Stimulated activated CD4-positive, alpha-beta T cell treated with anti-CD3 and anti-CD28 coated beads, Interleukin-15, amount 100 ng/mL, for 24 hours (primary cell): ENCODE measurements around the gene ZFP64.
"Not testable (repeated sequence)": the region's sequence is repeated elsewhere in the genome, so short reads cannot be mapped to it uniquely, and the experiment has no call there.

Experiments
- DNase-seq: peaks from one replicate; pipeline ENCODE4 v3.0.0-alpha.2; 2020

The ZFP64 gene

DNA sequence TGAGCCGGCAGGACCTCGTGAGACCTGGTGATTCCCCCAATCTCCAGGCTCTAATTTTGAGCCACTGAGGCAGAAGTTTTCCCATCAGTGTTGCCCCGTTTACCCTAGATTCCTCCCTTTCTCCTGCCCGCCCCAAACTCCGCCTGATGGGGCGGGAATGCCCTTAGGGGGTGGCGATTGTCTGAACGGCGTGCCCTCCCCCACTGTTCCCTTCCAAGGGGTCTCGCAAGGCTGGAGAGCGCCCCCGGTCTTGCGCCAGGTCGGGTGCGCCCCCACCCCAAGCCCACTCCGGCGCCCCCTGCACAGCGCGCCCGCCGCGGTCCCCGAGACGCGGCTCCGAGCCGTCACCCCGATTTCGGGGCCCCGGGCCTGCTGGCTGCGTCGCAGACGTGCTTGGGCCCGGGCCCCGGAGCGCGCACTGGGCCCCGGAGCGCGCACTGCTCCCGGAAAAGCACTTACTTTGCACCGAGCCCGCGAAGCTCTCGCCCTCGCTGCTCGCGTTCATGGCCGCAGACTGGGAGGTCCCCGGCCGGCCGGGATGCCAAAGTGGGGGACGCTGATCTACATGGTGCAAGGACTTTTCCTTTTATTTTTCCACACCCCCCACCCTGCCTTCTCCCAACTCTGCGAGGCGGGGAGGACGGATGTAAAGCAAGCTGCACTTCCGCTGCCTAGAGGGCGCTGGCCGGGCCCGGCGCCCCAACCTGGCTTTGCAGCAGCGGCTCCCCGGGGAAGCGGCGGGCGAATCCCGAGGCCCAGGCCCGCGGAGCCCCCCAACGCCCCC lies at the start of gene ZFP64:
ZFP64 (minus strand) TSS at position 648 of the 784 bp plus-strand sequence; CDS start at position 505, 143 bp downstream.
- peak; percentile 78 for DNase-seq

DNA sequence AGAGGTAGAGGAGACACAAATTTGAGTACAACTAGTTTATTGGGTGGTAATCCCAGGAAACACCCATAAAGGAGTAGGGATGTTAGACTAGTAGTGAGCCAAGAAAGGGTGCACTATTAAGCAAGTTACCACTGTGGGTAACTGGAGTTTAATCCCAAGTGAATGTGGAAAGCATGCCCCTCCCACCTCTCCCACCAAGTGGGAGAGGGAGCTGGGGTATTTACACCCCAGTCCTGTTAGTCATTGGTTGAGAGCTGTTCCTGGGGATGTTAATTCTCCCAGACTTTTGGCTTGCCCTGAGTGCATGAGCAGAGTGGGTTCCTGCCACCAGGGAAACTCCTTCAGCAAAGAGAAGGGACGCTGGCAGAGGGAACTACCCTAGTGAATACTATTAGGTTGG lies 49.2 kb upstream of the ZFP64 start:
- DNase-seq = no peak

DNA sequence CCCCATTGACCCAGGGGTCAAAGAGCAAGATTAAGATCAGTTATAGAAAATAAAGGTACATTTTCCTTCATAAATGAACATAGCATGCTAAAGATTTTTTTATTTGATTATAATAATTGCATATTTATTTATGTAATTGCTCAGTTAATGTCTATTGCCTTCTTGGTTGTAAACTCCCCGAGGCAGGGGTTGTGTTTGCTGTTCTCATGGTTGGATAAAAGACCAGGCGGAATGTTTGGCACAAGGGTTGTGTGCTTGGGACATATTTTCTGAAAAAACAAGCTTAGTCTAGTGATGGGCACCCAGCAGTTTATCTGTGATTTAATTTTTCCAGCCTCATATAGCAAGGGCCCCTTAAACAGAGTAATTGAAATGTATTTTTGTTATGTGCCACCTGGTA lies 47.5 kb upstream of the ZFP64 start:
- no peak for DNase-seq

DNA sequence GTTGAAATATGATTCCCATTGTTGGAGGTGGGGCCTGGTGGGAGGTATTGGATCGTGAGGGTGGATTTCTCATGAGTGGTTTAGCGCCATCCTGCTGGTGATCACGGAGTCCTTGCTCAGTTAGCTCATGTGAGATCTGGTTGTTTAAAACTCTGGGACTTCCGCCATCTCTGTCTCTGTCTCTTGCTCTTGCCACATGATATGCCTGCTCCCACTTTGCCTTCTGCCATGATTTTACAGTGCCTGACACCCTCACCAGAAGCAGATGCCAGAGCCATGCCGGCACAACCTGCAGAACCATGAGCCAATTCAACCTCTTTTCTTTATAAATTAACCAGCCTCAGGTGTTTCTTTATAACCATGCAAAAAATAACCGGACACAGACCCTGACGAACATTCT lies 44.7 kb upstream of the ZFP64 start:
- no peak for DNase-seq

DNA sequence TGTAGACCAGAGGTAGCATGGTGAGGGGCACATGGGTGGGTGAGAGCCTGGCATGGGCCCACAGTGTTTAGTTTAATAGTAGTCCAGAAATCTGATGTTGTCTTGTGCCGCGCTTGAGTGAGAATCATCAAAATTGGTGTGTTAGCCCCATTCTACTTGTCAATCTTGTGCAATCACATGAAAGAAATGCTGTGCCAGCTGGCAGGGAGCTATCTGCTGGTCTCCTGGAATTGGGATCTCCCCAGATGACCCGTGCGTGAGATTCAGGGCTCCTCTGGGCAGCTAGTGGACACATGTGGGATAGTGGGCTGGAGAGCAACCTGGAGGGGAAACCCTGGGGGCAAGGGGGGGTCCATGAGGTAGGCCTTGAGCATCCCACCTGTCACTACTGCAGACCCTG lies 43.5 kb upstream of the ZFP64 start:
- DNase-seq = no peak

DNA sequence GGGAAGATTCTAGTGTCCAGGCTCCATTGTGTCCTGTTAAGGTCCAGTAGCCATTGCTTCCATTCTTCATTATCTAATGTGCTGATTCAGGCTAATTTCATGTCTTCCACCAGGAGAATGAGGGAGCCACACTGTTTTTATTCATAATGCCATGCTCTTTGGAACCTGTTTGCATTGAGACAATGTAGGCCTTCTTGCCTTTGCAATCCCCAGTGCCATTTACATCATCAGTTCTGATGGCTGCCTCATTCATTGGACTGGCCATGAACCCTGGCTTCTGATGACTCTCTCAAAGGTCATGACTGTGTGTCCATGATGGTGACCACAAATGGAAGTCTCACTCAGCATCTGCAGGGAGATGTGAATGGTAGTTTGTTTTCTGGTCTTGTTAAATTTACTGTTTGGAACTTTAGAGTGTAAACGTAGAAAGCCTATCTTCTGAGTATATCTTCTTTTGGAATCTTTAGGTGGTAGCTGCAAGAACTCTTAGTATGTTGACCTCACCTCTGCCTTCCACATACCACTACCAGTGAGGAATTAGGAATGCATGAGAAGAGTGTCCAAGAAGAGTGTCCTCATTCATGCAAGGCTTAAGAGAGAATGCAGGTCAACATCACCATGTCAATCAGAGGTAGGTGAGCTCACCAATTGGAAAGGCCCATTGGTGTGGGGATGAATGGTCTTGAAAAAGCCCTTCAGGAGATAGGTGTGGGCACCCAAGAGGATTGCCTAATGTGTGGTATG lies 42.9 kb upstream of the ZFP64 start:
- DNase-seq = no peak

GRCh38 chr20:52231230-52231746 lies 39.7 kb upstream of the ZFP64 start:
- DNase-seq = no peak

GRCh38 chr20:52230409-52230808 lies 38.8 kb upstream of the ZFP64 start:
- DNase-seq = no peak

DNA sequence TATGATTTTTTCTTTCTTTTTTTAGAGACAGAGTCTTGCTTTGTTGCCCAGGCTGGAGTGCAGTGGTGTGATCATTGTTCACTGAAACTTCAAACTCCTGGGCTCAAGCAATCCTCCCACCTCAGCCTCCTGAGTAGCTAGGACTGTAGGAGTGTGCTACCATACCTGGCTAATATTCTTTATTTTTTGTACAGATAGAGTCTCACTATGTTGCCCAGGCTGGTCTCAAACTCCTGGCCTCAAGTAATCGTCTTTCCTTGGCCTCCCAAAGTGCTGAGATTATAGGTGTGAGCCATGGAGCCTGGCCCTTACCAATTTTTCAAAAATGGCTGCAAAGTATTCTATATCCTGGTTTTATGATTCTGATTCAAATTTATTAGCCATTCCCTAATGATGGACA lies 37.8 kb upstream of the ZFP64 start:
- DNase-seq = not testable (repeated sequence)

DNA sequence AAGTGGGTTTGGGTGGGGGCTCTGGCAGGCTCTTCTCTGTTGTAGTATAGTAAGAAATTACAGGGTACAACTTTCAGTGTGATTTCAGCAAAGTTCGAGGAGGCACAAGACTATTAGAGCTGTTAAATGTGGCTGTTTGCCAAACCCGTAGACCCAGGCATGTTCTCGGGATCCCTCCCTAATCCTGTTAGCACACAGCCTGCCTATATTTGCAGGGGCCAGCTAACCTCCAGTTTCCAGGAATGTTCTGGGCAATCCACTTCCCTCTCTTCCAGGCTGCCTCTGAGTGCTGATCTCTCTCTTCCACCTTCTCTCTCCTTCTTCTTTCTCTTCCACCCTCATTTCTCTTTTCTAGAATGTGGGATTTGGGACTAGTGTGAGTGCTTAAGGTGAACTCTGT lies 34.8 kb upstream of the ZFP64 start:
- DNase-seq = no peak

DNA sequence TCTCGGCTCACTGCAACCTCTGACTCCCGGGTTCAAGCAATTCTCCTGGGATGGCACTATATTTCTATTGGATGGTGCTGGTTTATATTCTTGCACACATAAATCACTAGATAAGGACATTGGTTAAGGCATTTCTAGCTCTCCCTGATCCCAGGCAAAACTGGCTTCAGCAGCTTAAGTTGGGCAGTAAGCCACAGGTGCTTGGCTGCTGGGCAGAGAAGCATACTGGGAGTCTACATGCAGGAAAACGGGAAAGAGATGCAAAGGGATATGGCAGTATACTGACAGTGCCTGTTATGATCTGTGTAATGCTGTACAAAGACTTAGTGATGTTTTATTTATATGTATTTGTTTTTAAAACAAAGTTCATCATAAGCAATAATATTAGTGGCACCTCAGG lies 33.3 kb upstream of the ZFP64 start:
- no peak for DNase-seq

DNA sequence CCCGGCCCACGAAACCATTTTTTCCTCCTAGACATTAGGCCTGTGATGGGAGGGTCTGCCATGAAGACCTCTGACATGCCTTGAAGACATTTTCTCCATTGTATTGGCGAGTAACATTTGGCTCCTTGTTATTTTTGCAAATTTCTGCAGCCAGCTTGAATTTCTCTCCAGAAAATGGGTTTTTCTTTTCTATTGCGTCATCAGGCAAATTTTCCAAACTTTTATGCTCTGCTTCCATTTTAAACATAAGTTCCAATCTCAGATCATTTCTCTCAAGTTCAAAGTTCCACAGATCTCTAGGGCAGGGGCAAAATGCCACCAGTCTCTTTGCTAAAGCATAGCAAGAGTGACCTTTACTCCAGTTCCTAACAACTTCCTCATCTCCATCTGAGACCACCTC lies 29.8 kb upstream of the ZFP64 start:
- not testable (repeated sequence) for DNase-seq

GRCh38 chr20:52220891-52221290 lies 29.3 kb upstream of the ZFP64 start:
- DNase-seq = not testable (repeated sequence)

GRCh38 chr20:52219441-52219840 lies 27.9 kb upstream of the ZFP64 start:
- no peak for DNase-seq

GRCh38 chr20:52217689-52218395 lies 26.3 kb upstream of the ZFP64 start:
- DNase-seq = no peak

DNA sequence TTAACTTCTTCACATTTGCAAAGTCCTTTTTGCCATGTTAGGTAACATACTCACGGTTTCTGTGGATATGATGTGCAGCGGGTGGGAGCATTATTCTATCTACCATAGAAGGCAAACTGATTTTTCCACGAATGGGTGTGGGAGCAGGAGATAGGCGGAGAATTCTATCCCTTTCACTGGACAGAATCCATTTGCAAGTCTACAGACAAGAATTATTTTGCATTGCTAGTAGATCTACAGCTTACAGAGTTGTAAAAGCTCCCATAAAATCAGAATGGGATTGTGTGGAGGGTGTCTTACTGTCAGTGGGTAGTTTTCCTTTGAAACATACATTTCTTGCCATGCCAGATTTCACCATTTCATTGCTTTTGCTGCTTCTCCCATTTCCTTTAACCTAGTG lies 22.4 kb upstream of the ZFP64 start:
- DNase-seq = no peak

DNA sequence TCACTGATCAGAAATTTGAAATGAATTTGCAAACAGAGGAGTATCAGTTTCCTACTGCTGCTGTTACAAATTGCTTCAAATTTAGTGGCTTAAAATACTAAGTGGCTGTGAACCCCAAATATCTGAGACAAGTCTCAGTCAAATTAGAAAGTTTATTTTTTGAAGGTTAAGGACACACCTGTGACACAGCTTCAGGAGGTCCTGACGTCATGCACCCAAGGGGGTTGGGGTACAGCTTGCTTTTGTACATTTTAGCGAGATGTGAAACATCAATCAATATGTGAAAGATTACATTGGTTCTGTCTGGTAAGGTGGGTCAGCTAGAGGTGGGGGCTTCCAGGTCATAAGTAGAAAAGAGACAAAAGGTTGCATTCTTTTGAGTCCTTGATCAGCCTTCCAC lies 21.4 kb upstream of the ZFP64 start:
- DNase-seq = no peak

- no peak for DNase-seq
These were observed 18.7 kb upstream of the ZFP64 start for GRCh38 chr20:52210037-52210990.

DNA sequence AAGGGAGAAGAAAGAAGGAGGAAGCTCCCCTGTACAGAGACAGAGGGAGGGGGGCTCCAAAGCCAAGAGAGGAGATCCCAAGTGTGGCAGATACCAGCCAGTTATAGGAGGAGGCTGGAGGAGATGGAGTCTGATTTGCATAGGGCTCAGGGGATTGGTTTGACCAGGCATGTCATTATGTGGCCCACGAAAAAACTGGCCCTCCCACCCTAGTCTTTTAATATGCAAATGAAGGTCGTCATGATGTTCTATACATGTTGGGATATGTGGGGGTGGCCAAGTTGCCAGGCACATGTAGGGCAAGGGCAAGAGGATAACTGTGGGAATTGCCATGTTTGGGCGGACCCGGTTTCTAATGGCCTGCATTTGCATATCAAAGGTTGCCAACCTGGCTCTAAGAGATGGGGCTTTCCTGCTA lies 17.6 kb upstream of the ZFP64 start:
- no peak for DNase-seq

DNA sequence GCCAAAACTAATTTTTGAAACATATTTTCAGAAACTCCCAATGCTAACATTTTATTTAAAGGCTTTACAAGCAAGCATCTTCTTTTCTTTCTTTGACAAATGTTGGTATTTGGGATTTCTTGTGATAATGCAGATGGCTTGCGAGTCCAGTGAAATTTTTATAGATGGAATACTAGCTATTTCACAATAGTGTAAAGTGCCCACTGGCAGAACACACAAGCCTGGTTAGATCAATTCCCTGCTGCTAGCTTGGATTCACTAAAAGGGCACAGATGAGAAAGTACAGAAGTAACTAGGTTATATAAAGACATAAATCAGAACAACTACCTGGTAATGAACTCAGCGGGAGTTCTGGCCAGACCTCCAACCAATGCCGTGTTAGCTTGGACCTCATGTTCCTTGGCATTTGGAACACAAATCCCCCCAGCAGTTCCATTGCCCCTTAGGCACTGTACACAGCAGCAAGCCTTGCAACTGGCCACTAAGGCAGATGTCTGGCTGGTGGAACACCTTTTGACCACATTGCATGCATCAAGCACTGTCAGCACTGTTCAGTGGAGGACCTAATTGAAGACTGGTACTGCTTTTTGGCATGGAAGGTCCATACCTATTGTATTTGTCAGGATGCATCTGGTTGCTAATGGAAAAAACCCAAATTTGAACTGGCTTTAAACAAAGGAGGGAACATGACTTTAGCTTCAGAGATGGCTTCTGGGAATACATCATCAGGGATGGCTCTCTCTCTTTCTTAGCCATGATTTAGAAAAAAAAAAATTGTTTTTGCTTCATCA lies 15.6 kb upstream of the ZFP64 start:
- DNase-seq = no peak

GRCh38 chr20:52204136-52204535 lies 12.6 kb upstream of the ZFP64 start:
- DNase-seq = no peak
